ENCODE measurements around the gene PTPN13.

DNA sequence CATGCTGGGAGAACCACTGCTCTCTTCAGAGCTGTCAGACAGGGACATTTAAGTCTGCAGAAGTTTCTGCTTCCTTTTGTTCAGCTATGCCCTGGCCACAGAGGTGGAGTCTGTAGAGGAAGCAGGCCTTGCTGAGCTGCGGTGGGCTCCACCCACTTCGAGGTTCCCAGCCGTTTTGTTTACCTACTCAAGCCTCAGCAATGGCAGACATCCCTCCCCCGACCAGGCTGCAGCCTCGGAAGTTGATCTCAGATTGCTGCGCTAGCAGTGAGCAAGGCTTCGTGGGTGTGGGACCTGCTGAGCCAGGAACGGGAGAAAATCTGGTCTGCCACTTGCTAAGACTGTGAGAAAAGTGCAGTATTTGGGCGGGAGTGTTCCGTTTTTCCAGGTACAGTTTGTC is 136.2 kb downstream of the PTPN13 start:
- TF ChIP-seq POLR2A (IDR thresholded peaks at IDR 0.05; ENCODE audit: extremely low read depth, insufficient read length), result no peak
- TF ChIP-seq MYC (IDR thresholded peaks at IDR 0.05; ENCODE audit: low read depth, low read length), result no peak
- TF ChIP-seq, protein P1, sequence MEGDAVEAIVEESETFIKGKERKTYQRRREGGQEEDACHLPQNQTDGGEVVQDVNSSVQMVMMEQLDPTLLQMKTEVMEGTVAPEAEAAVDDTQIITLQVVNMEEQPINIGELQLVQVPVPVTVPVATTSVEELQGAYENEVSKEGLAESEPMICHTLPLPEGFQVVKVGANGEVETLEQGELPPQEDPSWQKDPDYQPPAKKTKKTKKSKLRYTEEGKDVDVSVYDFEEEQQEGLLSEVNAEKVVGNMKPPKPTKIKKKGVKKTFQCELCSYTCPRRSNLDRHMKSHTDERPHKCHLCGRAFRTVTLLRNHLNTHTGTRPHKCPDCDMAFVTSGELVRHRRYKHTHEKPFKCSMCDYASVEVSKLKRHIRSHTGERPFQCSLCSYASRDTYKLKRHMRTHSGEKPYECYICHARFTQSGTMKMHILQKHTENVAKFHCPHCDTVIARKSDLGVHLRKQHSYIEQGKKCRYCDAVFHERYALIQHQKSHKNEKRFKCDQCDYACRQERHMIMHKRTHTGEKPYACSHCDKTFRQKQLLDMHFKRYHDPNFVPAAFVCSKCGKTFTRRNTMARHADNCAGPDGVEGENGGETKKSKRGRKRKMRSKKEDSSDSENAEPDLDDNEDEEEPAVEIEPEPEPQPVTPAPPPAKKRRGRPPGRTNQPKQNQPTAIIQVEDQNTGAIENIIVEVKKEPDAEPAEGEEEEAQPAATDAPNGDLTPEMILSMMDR (IDR thresholded peaks at IDR 0.05; ENCODE audit: low read depth, low read length), result no peak

Measured in NB4 (cell line).